HEK293T (cell line): ENCODE measurements around the gene EFCAB10.
"Not testable (repeated sequence)": the region's sequence is repeated elsewhere in the genome, so short reads cannot be mapped to it uniquely, and the experiment has no call there.

Source experiments
- CTCF ChIA-PET: fragments of 350-600 bp; formaldehyde crosslinking; extraction: SDS; loops from one replicate; lab custom pipeline; 2021; ENCODE audit warnings: antibody characterized with exemption, inconsistent platforms; lab: Yijun Ruan, JAX
- POLR2A ChIA-PET: fragments of 350-600 bp; formaldehyde crosslinking; extraction: SDS; loops from one replicate; lab custom pipeline; 2020; ENCODE audit warnings: antibody characterized with exemption, inconsistent platforms; lab: Yijun Ruan, JAX
- DNase-seq: peaks from one replicate; pipeline ENCODE4 v3.0.0; 2012; ENCODE audit warnings: mixed read lengths; ENCODE audit errors: extremely low spot score
- ARNT ChIP-seq: fragments of 450-650 bp; IDR thresholded peaks from 2 replicates; pipeline ENCODE4 v1.6.1; 2017; ENCODE audit warnings: mild to moderate bottlenecking
- BHLHE40 ChIP-seq: fragments of 450-650 bp; IDR thresholded peaks from 2 replicates; pipeline ENCODE4 v1.6.1; 2016; ENCODE audit warnings: mild to moderate bottlenecking, moderate library complexity, borderline replicate concordance
- CTBP1 ChIP-seq: fragments of 450-650 bp; IDR thresholded peaks from 2 replicates; pipeline ENCODE4 v1.6.1; 2016; ENCODE audit warnings: borderline replicate concordance
- ELF4 ChIP-seq: fragments of 450-650 bp; IDR thresholded peaks from 2 replicates; pipeline ENCODE4 v1.6.1; 2017; ENCODE audit warnings: antibody characterized with exemption
- FOXA1 ChIP-seq: fragments of 450-650 bp; IDR thresholded peaks from 2 replicates; pipeline ENCODE4 v1.6.1; 2016; ENCODE audit warnings: mild to moderate bottlenecking
- FOXK2 ChIP-seq: fragments of 450-650 bp; IDR thresholded peaks from 2 replicates; pipeline ENCODE4 v1.6.1; 2016; ENCODE audit warnings: mild to moderate bottlenecking
- FOXM1 ChIP-seq: fragments of 450-650 bp; IDR thresholded peaks from 2 replicates; pipeline ENCODE4 v1.6.1; 2017; ENCODE audit warnings: mild to moderate bottlenecking, borderline replicate concordance
- HDGF ChIP-seq: fragments of 450-650 bp; IDR thresholded peaks from 2 replicates; pipeline ENCODE4 v1.6.1; 2017; ENCODE audit warnings: antibody characterized with exemption, borderline replicate concordance
- L3MBTL2 ChIP-seq: fragments of 450-650 bp; conservative IDR thresholded peaks from 2 replicates; pipeline ENCODE4 v1.6.1; 2016; ENCODE audit warnings: mild to moderate bottlenecking
- LEF1 ChIP-seq: fragments of 450-650 bp; IDR thresholded peaks from 2 replicates; pipeline ENCODE4 v1.6.1; 2017; ENCODE audit warnings: mild to moderate bottlenecking, borderline replicate concordance
- NFRKB ChIP-seq: fragments of 450-650 bp; IDR thresholded peaks from 2 replicates; pipeline ENCODE4 v1.6.1; 2016; ENCODE audit warnings: mild to moderate bottlenecking, moderate library complexity
- PKNOX1 ChIP-seq: fragments of 450-650 bp; IDR thresholded peaks from 2 replicates; pipeline ENCODE4 v1.6.1; 2016
- SP1 ChIP-seq: fragments of 450-650 bp; IDR thresholded peaks from 2 replicates; pipeline ENCODE4 v1.6.1; 2017
- SUZ12 ChIP-seq: fragments of 450-650 bp; IDR thresholded peaks from 2 replicates; pipeline ENCODE4 v1.6.1; 2016; ENCODE audit warnings: mild to moderate bottlenecking
- TARDBP ChIP-seq: fragments of 450-650 bp; IDR thresholded peaks from 2 replicates; pipeline ENCODE4 v1.6.1; 2016
- ZNF384 ChIP-seq: fragments of 450-650 bp; IDR thresholded peaks from 2 replicates; pipeline ENCODE4 v1.6.1; 2016

EFCAB10 gene

GRCh38 chr7:105600720-105601550 lies 19.6 kb upstream of the EFCAB10 start:
- CTCF ChIA-PET, result no interaction called here
- no peak for DNase-seq
- POLR2A ChIA-PET, result no interaction called here
- TF ChIP-seq TARDBP (no peak), ZNF384 (no peak), ELF4 (no peak), BHLHE40 (no peak), LEF1 (no peak), FOXM1 (no peak), PKNOX1 (no peak), HDGF (no peak), FOXK2 (no peak)

- TF ChIP-seq SUZ12 (no peak), TARDBP (no peak), BHLHE40 (no peak), ELF4 (no peak), ZNF384 (no peak), FOXK2 (no peak), CTBP1 (no peak)
Observed at GRCh38 chr7:105599551-105599950, 18.3 kb upstream of the EFCAB10 start.

GRCh38 chr7:105599080-105599479 lies 17.8 kb upstream of the EFCAB10 start:
- CTCF ChIA-PET, result interaction anchor here (1.0 kb wide), 2 partner anchors 58 to 577 kb away, joined by 3 read pairs; no protein-coding TSS in a partner anchor
- DNase-seq, POLR2A ChIA-PET: not testable (repeated sequence)

More at GRCh38 chr7:105599551-105599950, 18.3 kb upstream of the EFCAB10 start:
- CTCF ChIA-PET, result interaction anchor here (1.0 kb wide), 2 partner anchors 58 to 577 kb away, joined by 3 read pairs; no protein-coding TSS in a partner anchor
- POLR2A ChIA-PET, result no interaction called here
- no peak for DNase-seq

- CTCF ChIA-PET, result no interaction called here
- POLR2A ChIA-PET, result no interaction called here
- DNase-seq, result no peak
- TF ChIP-seq TARDBP (no peak), FOXM1 (no peak), ARNT (no peak), FOXK2 (no peak), SP1 (no peak), L3MBTL2 (no peak), ELF4 (no peak), LEF1 (no peak)
Observed at GRCh38 chr7:105596866-105597265, 15.6 kb upstream of the EFCAB10 start.

GRCh38 chr7:105594034-105594433 lies 12.7 kb upstream of the EFCAB10 start:
- ChIA-PET POLR2A (no interaction called here), CTCF (interaction anchor here (0.5 to 0.6 kb wide), 2 partner anchors 121 to 141 kb away, joined by 3 to 4 read pairs; no protein-coding TSS in a partner anchor)
- no peak for DNase-seq
- TF ChIP-seq LEF1 (no peak), FOXA1 (no peak), FOXM1 (no peak), SP1 (no peak), BHLHE40 (no peak), CTBP1 (no peak), ELF4 (no peak), FOXK2 (no peak), ZNF384 (no peak), HDGF (no peak), PKNOX1 (no peak), NFRKB (no peak), L3MBTL2 (no peak), ARNT (no peak), SUZ12 (no peak)

GRCh38 chr7:105591522-105591921 lies 10.2 kb upstream of the EFCAB10 start:
- peak; percentile 40 for TF ChIP-seq PKNOX1
- no peak for TF ChIP-seq L3MBTL2
- no peak for DNase-seq
- CTCF ChIA-PET, result interaction anchor here (0.6 kb wide), 1 partner anchor 1646 kb away, joined by 3 read pairs; no protein-coding TSS in a partner anchor
- POLR2A ChIA-PET, result interaction anchor here (0.9 kb wide), 1 partner anchor 10 kb away, joined by 4 read pairs; the partner anchor contains the start of gene EFCAB10

- POLR2A ChIA-PET, result no interaction called here
- DNase-seq, result no peak
- TF ChIP-seq LEF1 (no peak), FOXM1 (no peak), FOXA1 (no peak), ZNF384 (no peak), FOXK2 (no peak), SP1 (no peak), ELF4 (no peak), TARDBP (no peak), HDGF (no peak), BHLHE40 (no peak), L3MBTL2 (no peak), NFRKB (no peak), PKNOX1 (no peak)
- CTCF ChIA-PET, result no interaction called here
Observed at GRCh38 chr7:105590793-105591192, 9.5 kb upstream of the EFCAB10 start.
